ENCODE measurements around the gene GPR173.

DNA sequence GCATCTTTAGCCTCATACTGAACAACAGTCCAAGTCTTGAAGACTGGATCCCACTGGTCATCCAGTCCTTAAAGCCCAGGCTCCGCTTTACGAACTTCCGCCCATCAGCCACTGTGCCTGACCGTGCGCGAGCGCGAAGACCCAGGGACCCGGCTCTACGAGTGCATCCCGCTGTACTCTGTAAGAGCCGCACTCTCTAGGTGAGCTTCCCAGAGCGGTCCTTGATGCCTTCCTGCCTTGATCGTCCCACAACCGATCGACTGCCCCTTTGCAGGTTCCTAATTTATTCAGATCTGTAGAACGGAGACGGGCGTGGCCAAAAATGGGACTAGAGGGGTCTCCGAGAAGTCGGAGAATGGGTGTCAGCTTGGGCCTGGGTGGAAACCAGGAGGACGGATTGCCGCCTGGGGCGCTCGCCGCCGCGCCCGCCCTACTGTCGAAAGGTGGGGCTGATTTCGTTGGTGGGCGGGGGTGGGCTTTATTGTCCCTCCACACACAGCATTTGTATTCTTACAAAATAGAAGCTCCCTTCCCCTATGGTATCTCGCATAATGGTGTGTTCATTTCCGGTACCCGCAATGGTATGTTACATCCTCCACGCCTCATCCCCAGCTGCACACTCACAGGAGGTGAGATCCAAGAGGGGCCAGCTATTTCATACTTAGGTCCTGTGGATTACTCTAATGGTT lies 48.0 kb upstream of the GPR173 start:
- TF ChIP-seq CTCF (conservative IDR thresholded peaks at IDR 0.05; ENCODE audit: low read depth, low read length) (no peak), EZH2 (IDR thresholded peaks at IDR 0.05; ENCODE audit: borderline replicate concordance, low read depth, low read length, poor library complexity, severe bottlenecking) (no peak)
